SK-N-SH treated with all-trans-retinoic acid at 6 μM for 48 hours (cell line): ENCODE data around the gene PPRC1.

Source experiments
- ARNTL ChIP-seq: fragments of 450-650 bp; formaldehyde crosslinking; IDR thresholded peaks from 2 replicates; pipeline ENCODE4 v1.5.0; 2020; ENCODE audit warnings: low read depth, mild to moderate bottlenecking, moderate library complexity, borderline replicate concordance
- GLIS3 ChIP-seq: fragments of 250-450 bp; sonication (Bioruptor Pico); IDR thresholded peaks from 2 replicates; pipeline ENCODE4 v1.5.0; 2020; ENCODE audit warnings: mild to moderate bottlenecking, moderate library complexity
- ZFP3 ChIP-seq: fragments of 250-450 bp; sonication (Bioruptor Pico); IDR thresholded peaks from 2 replicates; pipeline ENCODE4 v1.5.0; 2020; ENCODE audit warnings: mild to moderate bottlenecking, moderate library complexity

DNA sequence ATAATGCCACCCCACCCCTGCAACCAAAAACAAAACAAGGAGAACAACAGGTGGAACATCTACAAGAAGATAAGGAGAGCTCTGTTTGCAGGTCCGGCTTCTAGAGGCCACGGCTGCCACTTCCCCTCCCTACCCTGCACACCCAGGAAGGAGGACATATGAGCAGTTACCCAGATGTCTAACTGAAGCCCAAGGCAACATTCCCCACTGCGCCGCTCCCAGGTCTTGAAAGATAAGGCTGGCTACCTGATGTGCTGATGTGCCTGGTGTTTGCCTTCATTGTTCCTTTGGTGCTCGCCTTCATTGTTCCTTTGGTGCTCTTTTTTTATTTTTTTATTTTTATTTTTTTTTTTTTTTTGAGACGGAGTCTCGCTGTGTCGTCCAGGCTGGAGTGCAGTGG, 46.6 kb upstream of the PPRC1 start:
- no peak for TF ChIP-seq ARNTL (CRISPR knock-in tag)
- TF ChIP-seq GLIS3 (CRISPR knock-in tag): no peak
- no peak for TF ChIP-seq ZFP3
